SK-N-SH (cell line): ENCODE data around the gene DSP.

Source experiments
- CTCF ChIP-seq: fragments of 200-600 bp; sonication (generic); IDR thresholded peaks from 2 replicates; pipeline ENCODE4 v1.6.1; 2017; ENCODE audit warnings: antibody characterized with exemption, mild to moderate bottlenecking, moderate library complexity
- POLR2AphosphoS5 ChIP-seq: IDR thresholded peaks from 2 replicates; pipeline ENCODE4 v1.6.1; 2012; ENCODE audit warnings: low read depth, low read length
- TAF1 ChIP-seq: IDR thresholded peaks from 2 replicates; pipeline ENCODE4 v1.6.1; 2012; ENCODE audit warnings: low read depth, mild to moderate bottlenecking, low read length, moderate library complexity, borderline replicate concordance
- ZBTB33 ChIP-seq: IDR thresholded peaks from 2 replicates; pipeline ENCODE4 v1.4.0; 2012; ENCODE audit warnings: low read depth, borderline replicate concordance

DNA sequence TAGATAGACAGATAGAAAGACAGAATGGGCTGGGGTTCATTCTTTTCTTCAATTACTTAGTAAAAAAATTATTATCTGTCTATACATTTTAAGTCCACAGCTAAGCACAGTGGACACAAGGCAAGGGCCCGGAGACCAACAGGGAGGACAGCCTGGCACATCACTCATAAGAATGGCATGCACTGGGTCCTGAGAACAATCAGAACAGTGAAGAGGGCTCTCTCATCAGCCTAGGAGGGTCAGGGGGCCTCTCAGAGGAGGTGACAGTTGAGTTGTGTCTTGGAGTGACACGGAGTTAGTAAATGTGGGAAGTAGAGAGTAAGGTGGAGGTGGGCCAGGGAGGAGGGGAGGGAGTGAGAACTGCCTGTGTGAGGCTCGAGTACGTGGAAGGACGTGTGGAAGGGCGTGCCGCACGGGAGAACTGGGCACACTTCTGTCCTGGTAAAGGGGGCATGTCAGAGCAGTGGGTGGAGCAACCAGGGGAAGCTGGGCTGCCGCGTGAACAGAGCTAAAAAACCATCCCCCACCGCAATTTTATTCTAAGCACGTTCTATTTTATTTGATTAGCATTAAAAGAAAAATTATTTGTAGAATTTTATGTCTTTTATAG is 45.1 kb upstream of the DSP start:
- TF ChIP-seq CTCF (no peak), POLR2AphosphoS5 (no peak), TAF1 (no peak), ZBTB33 (no peak)
